ENCODE results near the gene HSCB.
"Not testable (repeated sequence)": the region's sequence is repeated elsewhere in the genome, so short reads cannot be mapped to it uniquely, and the experiment has no call there.

Gene HSCB

DNA sequence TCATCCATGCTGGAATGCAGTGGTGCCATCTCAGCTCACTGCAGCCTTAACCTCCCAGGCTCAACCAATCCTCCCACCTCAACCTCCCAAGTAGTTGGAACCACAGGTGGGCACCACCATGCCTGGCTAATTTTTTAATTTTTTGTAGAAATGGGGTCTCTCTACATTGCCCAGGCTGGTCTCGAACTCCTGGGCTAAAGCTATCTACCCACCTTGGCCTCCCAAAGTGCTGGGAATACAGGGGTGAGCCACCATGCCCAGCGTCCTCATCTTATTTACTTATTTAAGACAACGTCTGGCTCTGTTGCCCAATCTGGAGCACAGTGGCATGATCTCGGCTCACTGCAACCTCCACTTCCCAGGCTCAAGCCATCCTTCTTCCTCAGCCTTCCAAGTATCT lies 20.2 kb downstream of the HSCB start:
- WGBS (ENCODE audit: extremely low coverage, insufficient coverage, low lambda C conversion rate) = no CpG with 5 or more reads among the region's 4 CpGs
- H4K5ac ChIP-seq (ENCODE audit: low read length); H4K8ac ChIP-seq (ENCODE audit: low read depth, low read length); H3K27ac ChIP-seq (ENCODE audit: low read depth, low read length); H2BK15ac ChIP-seq (replicated peaks; ENCODE audit: low read depth); H2BK5ac ChIP-seq (ENCODE audit: low read length); H3K36me3 ChIP-seq (ENCODE audit: control insufficient read depth, insufficient read depth, low read length); H3K23ac ChIP-seq (ENCODE audit: low read length); DNase-seq; H3K56ac ChIP-seq (ENCODE audit: low read length); H3K4ac ChIP-seq (ENCODE audit: low read depth, low read length); H3K18ac ChIP-seq (ENCODE audit: low read length); H3K4me1 ChIP-seq (ENCODE audit: control insufficient read depth, low read depth, low read length); H3K9ac ChIP-seq (ENCODE audit: low read length); H3K4me2 ChIP-seq (ENCODE audit: low read length); H3K4me3 ChIP-seq (ENCODE audit: low read length); H3K27me3 ChIP-seq (ENCODE audit: insufficient read depth, low read length, poor library complexity); H2AK5ac ChIP-seq (ENCODE audit: low read length); H2BK120ac ChIP-seq (ENCODE audit: low read depth, low read length); H3K79me2 ChIP-seq (ENCODE audit: control insufficient read depth, insufficient read depth, low read length); H3K79me1 ChIP-seq (ENCODE audit: low read length): not testable (repeated sequence)

DNA sequence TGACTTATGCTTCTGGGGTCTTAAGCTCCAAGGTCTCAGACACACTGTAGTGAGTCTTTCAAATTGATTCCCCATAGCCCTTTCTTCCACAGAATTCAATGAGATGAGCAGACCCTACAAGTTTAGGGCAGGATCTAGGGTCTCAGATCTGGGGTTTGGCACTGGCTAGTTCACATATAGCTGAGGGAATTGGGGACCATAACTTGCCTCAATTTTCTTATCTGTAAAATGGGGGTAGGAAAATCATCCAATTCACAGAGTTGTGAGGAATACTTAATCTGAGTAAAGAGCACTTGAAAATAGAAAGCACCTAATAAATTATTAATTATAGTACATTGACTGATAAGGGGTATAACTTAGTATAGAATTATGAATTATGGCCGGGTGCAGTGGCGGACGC lies 24.8 kb downstream of the HSCB start:
- H4K8ac ChIP-seq (ENCODE audit: low read depth, low read length) = no peak overlapping the region
- H3K4ac ChIP-seq (ENCODE audit: low read depth, low read length) = no peak overlapping the region
- H4K5ac ChIP-seq (ENCODE audit: low read length) = no peak overlapping the region
- H3K27me3 ChIP-seq (ENCODE audit: insufficient read depth, low read length, poor library complexity) = no peaks in the 10 kb centered on the region
- H3K4me2 ChIP-seq (ENCODE audit: low read length) = no peak overlapping the region
- H3K79me1 ChIP-seq (ENCODE audit: low read length) = no peaks in the 10 kb centered on the region
- no peaks in the 10 kb centered on the region for H3K36me3 ChIP-seq (ENCODE audit: control insufficient read depth, insufficient read depth, low read length)
- DNase-seq = no peak
- no peak overlapping the region for H3K56ac ChIP-seq (ENCODE audit: low read length)
- H3K4me3 ChIP-seq (ENCODE audit: low read length) = no peak overlapping the region
- no peak overlapping the region for H3K18ac ChIP-seq (ENCODE audit: low read length)
- no peak overlapping the region for H2BK15ac ChIP-seq (replicated peaks; ENCODE audit: low read depth)
- H3K9ac ChIP-seq (ENCODE audit: low read length) = no peak overlapping the region
- H3K79me2 ChIP-seq (ENCODE audit: control insufficient read depth, insufficient read depth, low read length) = no peaks in the 10 kb centered on the region
- no peak overlapping the region for H2AK5ac ChIP-seq (ENCODE audit: low read length)
- no peak overlapping the region for H2BK120ac ChIP-seq (ENCODE audit: low read depth, low read length)
- no CpG with 5 or more reads among the region's 3 CpGs for WGBS (ENCODE audit: extremely low coverage, insufficient coverage, low lambda C conversion rate)
- H3K23ac ChIP-seq (ENCODE audit: low read length) = no peak overlapping the region
- no peak overlapping the region for H3K27ac ChIP-seq (ENCODE audit: low read depth, low read length)
- H2BK5ac ChIP-seq (ENCODE audit: low read length) = no peak overlapping the region
- no peaks in the 10 kb centered on the region for H3K4me1 ChIP-seq (ENCODE audit: control insufficient read depth, low read depth, low read length)

DNA sequence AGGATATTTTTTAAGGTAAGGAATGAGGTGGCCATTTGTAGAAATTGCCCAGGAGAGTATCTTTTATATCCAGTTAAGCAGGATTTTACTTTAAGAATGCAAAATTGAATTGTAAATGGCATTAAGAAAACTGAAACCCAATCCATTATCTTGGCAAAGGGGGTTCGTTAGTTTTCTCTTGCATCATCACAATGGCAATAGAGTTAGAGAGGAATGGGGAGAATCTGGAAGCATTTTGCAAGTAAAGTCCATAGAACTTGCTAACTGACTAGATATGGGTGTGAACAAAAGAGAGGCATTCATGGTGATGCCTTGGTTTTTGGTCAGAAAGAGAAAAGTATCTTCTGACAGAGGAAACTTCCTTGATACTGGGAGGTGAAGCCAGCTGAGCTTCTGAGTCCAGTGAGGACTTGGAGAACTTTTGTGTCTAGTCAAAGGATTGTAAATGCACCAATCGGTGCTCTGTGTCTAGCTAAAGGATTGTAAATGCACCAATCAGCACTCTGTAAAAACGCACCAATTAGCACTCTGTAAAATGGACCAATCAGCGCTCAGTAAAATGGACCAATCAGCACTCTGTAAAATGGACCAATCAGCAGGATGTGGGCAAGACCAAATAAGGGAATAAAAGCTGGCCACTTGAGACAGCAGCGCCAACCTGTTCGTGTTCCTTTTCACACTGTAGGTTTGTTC lies 27.0 kb downstream of the HSCB start:
- no peak for DNase-seq
- Histone ChIP-seq H2BK120ac (ENCODE audit: low read depth, low read length) (no peak overlapping the region), H3K4ac (ENCODE audit: low read depth, low read length) (no peak overlapping the region), H3K56ac (ENCODE audit: low read length) (no peak overlapping the region), H4K5ac (ENCODE audit: low read length) (no peak overlapping the region), H2BK5ac (ENCODE audit: low read length) (no peak overlapping the region), H3K36me3 (ENCODE audit: control insufficient read depth, insufficient read depth, low read length) (no peaks in the 10 kb centered on the region), H3K4me2 (ENCODE audit: low read length) (no peak overlapping the region), H3K79me2 (ENCODE audit: control insufficient read depth, insufficient read depth, low read length) (peaks cover 7% of the 10 kb centered on the region), H3K4me1 (ENCODE audit: control insufficient read depth, low read depth, low read length) (peaks cover 3% of the 10 kb centered on the region), H3K9ac (ENCODE audit: low read length) (no peak overlapping the region), H3K79me1 (ENCODE audit: low read length) (peaks cover 2% of the 10 kb centered on the region), H3K18ac (ENCODE audit: low read length) (no peak overlapping the region), H3K4me3 (ENCODE audit: low read length) (no peak overlapping the region), H3K27ac (ENCODE audit: low read depth, low read length) (no peak overlapping the region), H3K23ac (ENCODE audit: low read length) (no peak overlapping the region), H2BK15ac (replicated peaks; ENCODE audit: low read depth) (no peak overlapping the region), H4K8ac (ENCODE audit: low read depth, low read length) (no peak overlapping the region), H2AK5ac (ENCODE audit: low read length) (no peak overlapping the region), H3K27me3 (ENCODE audit: insufficient read depth, low read length, poor library complexity) (no peaks in the 10 kb centered on the region)
- no CpG with 5 or more reads among the region's 6 CpGs for WGBS (ENCODE audit: extremely low coverage, insufficient coverage, low lambda C conversion rate)

DNA sequence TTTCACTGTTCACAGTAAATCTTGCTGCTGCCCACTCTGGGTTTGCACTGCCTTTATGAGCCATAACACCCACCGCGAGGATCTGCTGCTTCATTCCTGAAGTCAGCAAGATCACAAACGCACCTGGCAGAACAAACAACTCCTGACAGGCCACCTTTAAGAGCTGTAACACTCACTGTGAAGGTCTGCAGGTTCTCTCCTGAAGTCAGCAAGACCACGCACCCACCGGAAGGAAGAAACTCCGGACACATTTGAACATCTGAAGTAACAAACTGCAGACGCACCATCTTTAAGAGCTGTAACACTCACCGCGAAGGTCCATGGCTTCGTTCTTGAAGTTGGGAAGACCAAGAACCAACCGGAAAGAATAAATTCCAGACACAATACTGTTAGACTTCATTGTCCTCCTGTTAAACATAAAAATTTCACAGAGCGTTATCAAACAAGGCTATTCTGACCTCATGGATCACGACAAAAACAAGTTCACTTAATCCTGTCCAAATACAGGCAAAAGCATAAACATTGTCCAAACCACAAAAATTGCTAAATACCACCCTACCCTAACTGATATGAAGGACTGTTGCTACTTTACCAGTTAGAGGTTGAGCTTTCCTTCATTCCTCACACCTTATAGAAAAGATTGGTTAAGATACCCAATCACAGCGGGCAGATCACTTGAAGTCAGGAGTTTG lies 27.7 kb downstream of the HSCB start:
- H2BK15ac ChIP-seq (replicated peaks; ENCODE audit: low read depth) = no peak overlapping the region
- H3K27ac ChIP-seq (ENCODE audit: low read depth, low read length) = no peak overlapping the region
- no peak for DNase-seq
- no peak overlapping the region for H3K18ac ChIP-seq (ENCODE audit: low read length)
- no peaks in the 10 kb centered on the region for H3K36me3 ChIP-seq (ENCODE audit: control insufficient read depth, insufficient read depth, low read length)
- H3K4me3 ChIP-seq (ENCODE audit: low read length) = no peak overlapping the region
- no peak overlapping the region for H3K56ac ChIP-seq (ENCODE audit: low read length)
- no peak overlapping the region for H3K9ac ChIP-seq (ENCODE audit: low read length)
- peaks cover 3% of the 10 kb centered on the region for H3K4me1 ChIP-seq (ENCODE audit: control insufficient read depth, low read depth, low read length)
- WGBS (ENCODE audit: extremely low coverage, insufficient coverage, low lambda C conversion rate) = no CpG with 5 or more reads among the region's 14 CpGs
- H4K8ac ChIP-seq (ENCODE audit: low read depth, low read length) = no peak overlapping the region
- H3K4me2 ChIP-seq (ENCODE audit: low read length) = no peak overlapping the region
- no peak overlapping the region for H3K23ac ChIP-seq (ENCODE audit: low read length)
- H3K79me1 ChIP-seq (ENCODE audit: low read length) = peaks cover 2% of the 10 kb centered on the region
- H3K27me3 ChIP-seq (ENCODE audit: insufficient read depth, low read length, poor library complexity) = no peaks in the 10 kb centered on the region
- H2AK5ac ChIP-seq (ENCODE audit: low read length) = no peak overlapping the region
- no peak overlapping the region for H4K5ac ChIP-seq (ENCODE audit: low read length)
- H2BK5ac ChIP-seq (ENCODE audit: low read length) = no peak overlapping the region
- no peak overlapping the region for H3K4ac ChIP-seq (ENCODE audit: low read depth, low read length)
- no peak overlapping the region for H2BK120ac ChIP-seq (ENCODE audit: low read depth, low read length)
- H3K79me2 ChIP-seq (ENCODE audit: control insufficient read depth, insufficient read depth, low read length) = peaks cover 7% of the 10 kb centered on the region

DNA sequence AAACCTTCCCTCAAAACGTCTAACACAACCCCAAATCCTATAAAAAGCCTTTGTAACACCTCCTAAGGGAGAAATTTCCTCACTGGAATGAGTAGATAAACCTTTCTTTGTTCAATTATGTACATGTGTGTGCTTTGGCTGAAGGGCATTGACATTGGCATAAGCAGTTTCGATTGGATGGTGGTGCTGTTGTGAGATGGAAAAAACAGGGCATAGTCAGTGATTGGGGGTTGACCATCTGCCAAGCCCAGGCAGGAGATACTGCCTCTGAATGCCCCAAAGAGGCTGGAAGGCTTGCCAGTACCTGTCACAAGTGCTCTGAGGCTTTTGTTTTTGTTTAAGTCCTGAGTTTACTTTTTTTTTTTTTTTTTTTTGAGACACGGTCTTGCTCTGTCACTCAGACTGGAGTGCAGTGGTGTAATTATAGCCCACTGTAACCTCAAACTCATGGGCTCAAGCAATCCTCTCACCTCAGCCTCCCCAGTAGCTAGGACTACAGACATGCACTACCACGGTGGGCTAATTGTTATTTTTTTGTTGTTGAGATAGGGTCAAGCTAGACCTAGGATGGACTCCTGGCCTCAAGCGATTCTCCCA lies 29.5 kb downstream of the HSCB start:
- Histone ChIP-seq H3K4me1 (ENCODE audit: control insufficient read depth, low read depth, low read length) (peaks cover 3% of the 10 kb centered on the region), H2BK120ac (ENCODE audit: low read depth, low read length) (no peak overlapping the region), H2BK15ac (replicated peaks; ENCODE audit: low read depth) (no peak overlapping the region), H2BK5ac (ENCODE audit: low read length) (no peak overlapping the region), H3K18ac (ENCODE audit: low read length) (no peak overlapping the region), H3K36me3 (ENCODE audit: control insufficient read depth, insufficient read depth, low read length) (no peaks in the 10 kb centered on the region), H3K9ac (ENCODE audit: low read length) (no peak overlapping the region), H3K27me3 (ENCODE audit: insufficient read depth, low read length, poor library complexity) (no peaks in the 10 kb centered on the region), H4K5ac (ENCODE audit: low read length) (no peak overlapping the region), H3K79me1 (ENCODE audit: low read length) (peaks cover 2% of the 10 kb centered on the region), H3K4me2 (ENCODE audit: low read length) (no peak overlapping the region), H4K8ac (ENCODE audit: low read depth, low read length) (no peak overlapping the region), H3K4me3 (ENCODE audit: low read length) (no peak overlapping the region), H3K79me2 (ENCODE audit: control insufficient read depth, insufficient read depth, low read length) (peaks cover 9% of the 10 kb centered on the region), H2AK5ac (ENCODE audit: low read length) (no peak overlapping the region), H3K56ac (ENCODE audit: low read length) (no peak overlapping the region), H3K4ac (ENCODE audit: low read depth, low read length) (no peak overlapping the region), H3K23ac (ENCODE audit: low read length) (no peak overlapping the region), H3K27ac (ENCODE audit: low read depth, low read length) (no peak overlapping the region)
- DNase-seq = no peak
- no CpG with 5 or more reads among the region's 5 CpGs for WGBS (ENCODE audit: extremely low coverage, insufficient coverage, low lambda C conversion rate)

Measured in mesendoderm (in vitro differentiated cells).